ENCODE results near the gene PHKA1. TPM values are rescaled to one million over a fixed set of nuclear protein-coding genes. Genes with fewer than 3 reads are reported as not detected.
"Not testable (repeated sequence)": the region's sequence is repeated elsewhere in the genome, so short reads cannot be mapped to it uniquely, and the experiment has no call there.

PHKA1 gene
- polyA plus RNA-seq (2013, experiment 1 of 2; ENCODE audit: insufficient read length), result 3.3 TPM
- 3.1 TPM for polyA plus RNA-seq (2013, experiment 2 of 2; ENCODE audit: insufficient read length)

- DNase-seq, result peak; percentile 18
Observed at GRCh38 chrX:72713599-72714477, at the start of gene PHKA1. Gene PHKA1, minus strand, starts transcription at chrX:72714306. Its CDS starts 426 bp downstream, at chrX:72713880.

GRCh38 chrX:72760454-72760853, 46.3 kb upstream of the PHKA1 start:
- not testable (repeated sequence) for DNase-seq

- DNase-seq, result not testable (repeated sequence)
Observed at GRCh38 chrX:72748545-72748944, 34.4 kb upstream of the PHKA1 start.

- DNase-seq, result not testable (repeated sequence)
Observed at GRCh38 chrX:72745546-72745945, 31.4 kb upstream of the PHKA1 start.

- peak; percentile 26 for DNase-seq
Observed at GRCh38 chrX:72735561-72735960, 21.5 kb upstream of the PHKA1 start.

GRCh38 chrX:72733636-72734035, 19.5 kb upstream of the PHKA1 start:
- not testable (repeated sequence) for DNase-seq

- DNase-seq, result no peak
Observed at GRCh38 chrX:72727846-72728245, 13.7 kb upstream of the PHKA1 start.

GRCh38 chrX:72716766-72717165, 2.7 kb upstream of the PHKA1 start:
- no peak for DNase-seq

- DNase-seq, result no peak
Observed at GRCh38 chrX:72715546-72715945, 1.4 kb upstream of the PHKA1 start.

- DNase-seq, result peak; percentile 49
Observed at GRCh38 chrX:72714478-72714916, 391 bp upstream of the PHKA1 start.

GRCh38 chrX:72713130-72713529, 976 bp downstream of the PHKA1 start:
- no peak for DNase-seq

- no peak for DNase-seq
Observed at GRCh38 chrX:72712094-72712755, 1.9 kb downstream of the PHKA1 start.

GRCh38 chrX:72705814-72706213, 8.3 kb downstream of the PHKA1 start:
- DNase-seq, result no peak

GRCh38 chrX:72705111-72705510, 9.0 kb downstream of the PHKA1 start:
- DNase-seq, result no peak

GRCh38 chrX:72694170-72694569, 19.9 kb downstream of the PHKA1 start:
- DNase-seq, result peak; percentile 0

- DNase-seq, result no peak
Observed at GRCh38 chrX:72693477-72693876, 20.6 kb downstream of the PHKA1 start.

- no peak for DNase-seq
Observed at GRCh38 chrX:72687396-72687795, 26.7 kb downstream of the PHKA1 start.

- peak; percentile 29 for DNase-seq
Observed at GRCh38 chrX:72685810-72686456, 28.2 kb downstream of the PHKA1 start.

GRCh38 chrX:72685018-72685417, 29.1 kb downstream of the PHKA1 start:
- DNase-seq, result no peak

GRCh38 chrX:72683631-72684030, 30.5 kb downstream of the PHKA1 start:
- DNase-seq, result no peak

- peak; percentile 0 for DNase-seq
Observed at GRCh38 chrX:72676465-72676864, 37.6 kb downstream of the PHKA1 start.

GRCh38 chrX:72673951-72674350, 40.2 kb downstream of the PHKA1 start:
- not testable (repeated sequence) for DNase-seq

- DNase-seq, result not testable (repeated sequence)
Observed at GRCh38 chrX:72669508-72669907, 44.6 kb downstream of the PHKA1 start.

Measured in fibroblast of skin of abdomen (primary cell).